Osteocyte (in vitro differentiated cells): ENCODE results near the gene CNTN3. TPM values are rescaled to one million over a fixed set of nuclear protein-coding genes. Genes with fewer than 3 reads are reported as not detected.

Source experiments
- DNase-seq: peaks from one replicate; pipeline ENCODE4 v3.0.0; 2021; ENCODE audit warnings: mixed read lengths; ENCODE audit not compliant: unreplicated experiment; ENCODE audit errors: extremely low spot score
- H3K27ac Mint-ChIP-seq: one replicate; pipeline ENCODE4 v1.8.0; 2021; ENCODE audit warnings: mild to moderate bottlenecking, mixed read lengths; ENCODE audit not compliant: unreplicated experiment
- H3K27me3 Mint-ChIP-seq: one replicate; pipeline ENCODE4 v1.8.0; 2021; ENCODE audit warnings: mixed read lengths; ENCODE audit not compliant: unreplicated experiment
- H3K36me3 Mint-ChIP-seq: one replicate; pipeline ENCODE4 v1.8.0; 2021; ENCODE audit warnings: mixed read lengths; ENCODE audit not compliant: unreplicated experiment
- H3K4me1 Mint-ChIP-seq: one replicate; pipeline ENCODE4 v1.8.0; 2021; ENCODE audit warnings: mixed read lengths; ENCODE audit not compliant: unreplicated experiment
- H3K4me3 Mint-ChIP-seq: one replicate; pipeline ENCODE4 v1.8.0; 2021; ENCODE audit warnings: mild to moderate bottlenecking, moderate library complexity, mixed read lengths; ENCODE audit not compliant: unreplicated experiment
- H3K9me3 Mint-ChIP-seq: one replicate; pipeline ENCODE4 v1.8.0; 2021; ENCODE audit warnings: mixed read lengths; ENCODE audit not compliant: unreplicated experiment
- CTCF ChIP-seq: fragments of 200-600 bp; sonication (generic); IDR thresholded peaks from 2 replicates; pipeline ENCODE4 v1.5.0; 2021; ENCODE audit warnings: antibody characterized with exemption, mild to moderate bottlenecking, moderate library complexity
- total RNA-seq: library from RNA; stranded (reverse); gene quantifications from 2 replicates; pipeline ENCODE4 v1.2.1, GENCODE V29; 2021

CNTN3 gene
- total RNA-seq, 1 donor from 2014 or later: 0.35 TPM

- Mint-ChIP-seq H3K36me3 (no peaks in the 10 kb centered on the region), H3K27me3 (peaks cover 4% of the 10 kb centered on the region), H3K9me3 (peaks cover 6% of the 10 kb centered on the region), H3K27ac (no peak overlapping the region), H3K4me3 (no peak overlapping the region), H3K4me1 (no peaks in the 10 kb centered on the region)
- no peak for DNase-seq
- TF ChIP-seq CTCF: no peak
Measured at GRCh38 chr3:74605437-74605836, 9.0 kb downstream of the CNTN3 start.

GRCh38 chr3:74603292-74603691 is 11.2 kb downstream of the CNTN3 start:
- Mint-ChIP-seq H3K9me3 (peaks cover 6% of the 10 kb centered on the region), H3K4me1 (no peaks in the 10 kb centered on the region), H3K27ac (no peak overlapping the region), H3K27me3 (no peaks in the 10 kb centered on the region), H3K36me3 (no peaks in the 10 kb centered on the region), H3K4me3 (no peak overlapping the region)
- DNase-seq: no peak
- no peak for TF ChIP-seq CTCF

- no peak for DNase-seq
- Mint-ChIP-seq H3K27me3 (no peaks in the 10 kb centered on the region), H3K36me3 (no peaks in the 10 kb centered on the region), H3K4me1 (no peaks in the 10 kb centered on the region), H3K4me3 (no peak overlapping the region), H3K9me3 (peaks cover 6% of the 10 kb centered on the region), H3K27ac (no peak overlapping the region)
- no peak for TF ChIP-seq CTCF
Measured at GRCh38 chr3:74602471-74602870, 12.0 kb downstream of the CNTN3 start.

GRCh38 chr3:74601793-74602192 is 12.7 kb downstream of the CNTN3 start:
- peaks cover 8% of the 10 kb centered on the region for H3K9me3 Mint-ChIP-seq
- no peaks in the 10 kb centered on the region for H3K27me3 Mint-ChIP-seq
- no peak overlapping the region for H3K4me3 Mint-ChIP-seq
- TF ChIP-seq CTCF: no peak
- no peak overlapping the region for H3K27ac Mint-ChIP-seq
- H3K4me1 Mint-ChIP-seq: no peaks in the 10 kb centered on the region
- DNase-seq: no peak
- no peaks in the 10 kb centered on the region for H3K36me3 Mint-ChIP-seq

GRCh38 chr3:74599564-74599963 is 14.9 kb downstream of the CNTN3 start:
- TF ChIP-seq CTCF: no peak
- H3K4me1 Mint-ChIP-seq: no peaks in the 10 kb centered on the region
- no peaks in the 10 kb centered on the region for H3K36me3 Mint-ChIP-seq
- H3K4me3 Mint-ChIP-seq: no peak overlapping the region
- H3K9me3 Mint-ChIP-seq: peaks cover 12% of the 10 kb centered on the region
- no peak overlapping the region for H3K27ac Mint-ChIP-seq
- H3K27me3 Mint-ChIP-seq: no peaks in the 10 kb centered on the region
- DNase-seq: no peak
